ENCODE measurements around the gene ARHGAP6.

ARHGAP6 gene

GRCh38 chrX:11215191-11215921 lies 450.4 kb downstream of the ARHGAP6 start:
- DNase-seq = no peak

- no peak for DNase-seq
Measured at GRCh38 chrX:11214346-11215190, 451.2 kb downstream of the ARHGAP6 start.

- no peak for DNase-seq
Measured at GRCh38 chrX:11212741-11213140, 453.0 kb downstream of the ARHGAP6 start.

GRCh38 chrX:11210415-11210801 lies 455.3 kb downstream of the ARHGAP6 start:
- DNase-seq = no peak

- DNase-seq = no peak
Measured at GRCh38 chrX:11209798-11210414, 455.8 kb downstream of the ARHGAP6 start.

- DNase-seq = no peak
Measured at GRCh38 chrX:11206716-11207115, 459.0 kb downstream of the ARHGAP6 start.

- no peak for DNase-seq
Measured at GRCh38 chrX:11205796-11206195, 459.9 kb downstream of the ARHGAP6 start.

- DNase-seq = no peak
Measured at GRCh38 chrX:11197671-11198070, 468.0 kb downstream of the ARHGAP6 start.

GRCh38 chrX:11196476-11196875 lies 469.2 kb downstream of the ARHGAP6 start:
- no peak for DNase-seq

GRCh38 chrX:11193035-11193469 lies 472.7 kb downstream of the ARHGAP6 start:
- peak in 3 of 4 experiments; percentile 3 to 23 (median 15) for DNase-seq

GRCh38 chrX:11190745-11191510 lies 474.8 kb downstream of the ARHGAP6 start:
- DNase-seq = no peak

GRCh38 chrX:11189097-11189496 lies 476.6 kb downstream of the ARHGAP6 start:
- no peak for DNase-seq

GRCh38 chrX:11188664-11189063 lies 477.1 kb downstream of the ARHGAP6 start:
- DNase-seq = no peak

- no peak for DNase-seq
Measured at GRCh38 chrX:11187001-11187400, 478.7 kb downstream of the ARHGAP6 start.

GRCh38 chrX:11185861-11186260 lies 479.9 kb downstream of the ARHGAP6 start:
- DNase-seq = no peak

GRCh38 chrX:11180571-11180970 lies 485.1 kb downstream of the ARHGAP6 start:
- no peak for DNase-seq

- no peak for DNase-seq
Measured at GRCh38 chrX:11172415-11172814, 493.3 kb downstream of the ARHGAP6 start.

GRCh38 chrX:11171956-11172355 lies 493.8 kb downstream of the ARHGAP6 start:
- DNase-seq = no peak

GRCh38 chrX:11164433-11164832 lies 501.3 kb downstream of the ARHGAP6 start:
- DNase-seq = no peak

- no peak for DNase-seq
Measured at GRCh38 chrX:11159149-11159548, 506.6 kb downstream of the ARHGAP6 start.

- no peak for DNase-seq
Measured at GRCh38 chrX:11151799-11152559, 513.7 kb downstream of the ARHGAP6 start.

- no peak for DNase-seq
Measured at GRCh38 chrX:11148401-11148800, 517.3 kb downstream of the ARHGAP6 start.

All from suppressor macrophage (primary cell).